ENCODE measurements around the gene EYS.

EYS gene

DNA sequence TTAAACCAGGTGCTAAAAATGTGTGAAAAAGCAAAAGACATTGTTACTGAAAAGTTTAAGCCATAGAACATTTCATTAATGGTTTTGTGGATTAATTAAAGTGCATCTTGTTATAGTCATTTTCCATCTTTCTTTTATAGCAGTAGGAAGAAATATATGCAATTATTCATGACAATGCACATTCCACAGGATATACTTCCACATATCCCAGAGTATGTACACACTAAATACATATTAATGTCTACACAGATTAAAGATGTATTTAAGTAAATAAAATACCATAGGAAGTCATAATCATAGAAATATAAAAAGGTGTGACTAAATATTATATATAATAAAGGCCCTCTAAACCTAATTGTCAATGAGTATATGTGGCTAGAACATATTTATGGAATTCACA is 1492.7 kb downstream of the EYS start:
- TF ChIP-seq, protein P1, sequence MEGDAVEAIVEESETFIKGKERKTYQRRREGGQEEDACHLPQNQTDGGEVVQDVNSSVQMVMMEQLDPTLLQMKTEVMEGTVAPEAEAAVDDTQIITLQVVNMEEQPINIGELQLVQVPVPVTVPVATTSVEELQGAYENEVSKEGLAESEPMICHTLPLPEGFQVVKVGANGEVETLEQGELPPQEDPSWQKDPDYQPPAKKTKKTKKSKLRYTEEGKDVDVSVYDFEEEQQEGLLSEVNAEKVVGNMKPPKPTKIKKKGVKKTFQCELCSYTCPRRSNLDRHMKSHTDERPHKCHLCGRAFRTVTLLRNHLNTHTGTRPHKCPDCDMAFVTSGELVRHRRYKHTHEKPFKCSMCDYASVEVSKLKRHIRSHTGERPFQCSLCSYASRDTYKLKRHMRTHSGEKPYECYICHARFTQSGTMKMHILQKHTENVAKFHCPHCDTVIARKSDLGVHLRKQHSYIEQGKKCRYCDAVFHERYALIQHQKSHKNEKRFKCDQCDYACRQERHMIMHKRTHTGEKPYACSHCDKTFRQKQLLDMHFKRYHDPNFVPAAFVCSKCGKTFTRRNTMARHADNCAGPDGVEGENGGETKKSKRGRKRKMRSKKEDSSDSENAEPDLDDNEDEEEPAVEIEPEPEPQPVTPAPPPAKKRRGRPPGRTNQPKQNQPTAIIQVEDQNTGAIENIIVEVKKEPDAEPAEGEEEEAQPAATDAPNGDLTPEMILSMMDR (conservative IDR thresholded peaks at IDR 0.05; ENCODE audit: control insufficient read depth, insufficient read depth, low read depth, low read length): no peak
- H3K4me3 ChIP-seq (ENCODE audit: control insufficient read depth, low read depth, low read length): no peak overlapping the region
- no peak for DNase-seq (ENCODE audit: low read depth)

DNA sequence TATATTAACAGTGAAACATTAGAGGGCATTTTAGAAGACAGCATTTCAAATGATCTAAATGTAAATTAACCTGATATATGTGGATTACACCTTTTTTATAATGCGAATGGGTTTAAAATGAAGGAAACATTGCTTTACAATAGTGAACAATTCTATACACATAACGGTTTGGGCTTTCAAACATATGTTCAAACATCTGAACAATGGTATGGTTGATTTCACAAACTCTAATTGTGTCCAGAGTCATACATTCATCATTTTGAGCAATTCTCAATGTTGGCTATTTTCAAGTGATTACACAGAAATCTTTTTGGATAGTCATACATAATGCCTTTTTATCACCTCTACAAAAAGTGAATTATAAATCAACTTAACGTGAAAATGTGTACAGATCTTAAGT is 1493.3 kb downstream of the EYS start:
- no peak for DNase-seq (ENCODE audit: low read depth)
- TF ChIP-seq, protein P1 (conservative IDR thresholded peaks at IDR 0.05; ENCODE audit: control insufficient read depth, insufficient read depth, low read depth, low read length): no peak
- no peak overlapping the region for H3K4me3 ChIP-seq (ENCODE audit: control insufficient read depth, low read depth, low read length)

DNA sequence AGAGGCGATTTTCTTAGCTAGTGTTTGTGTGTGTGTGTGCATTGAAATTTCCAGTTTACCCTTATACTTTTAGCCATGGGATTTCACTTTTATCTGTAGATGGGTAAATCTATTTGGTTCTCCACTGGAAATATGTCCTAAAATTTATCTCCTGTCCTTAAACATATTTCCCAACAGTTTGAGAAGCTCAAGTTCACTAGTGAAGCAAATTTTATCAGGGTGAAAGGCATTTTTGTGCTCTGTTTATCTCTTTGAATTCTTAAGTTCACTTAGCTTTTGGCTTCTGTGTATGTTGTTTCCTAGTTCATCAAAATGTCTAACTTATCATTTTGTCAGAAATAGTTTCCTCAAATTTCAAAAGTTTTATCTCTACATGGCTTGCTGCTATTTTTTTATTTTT is 1509.8 kb downstream of the EYS start:
- no peak overlapping the region for H3K4me3 ChIP-seq (ENCODE audit: control insufficient read depth, low read depth, low read length)
- no peak for DNase-seq (ENCODE audit: low read depth)
- TF ChIP-seq, protein P1 (conservative IDR thresholded peaks at IDR 0.05; ENCODE audit: control insufficient read depth, insufficient read depth, low read depth, low read length): no peak

DNA sequence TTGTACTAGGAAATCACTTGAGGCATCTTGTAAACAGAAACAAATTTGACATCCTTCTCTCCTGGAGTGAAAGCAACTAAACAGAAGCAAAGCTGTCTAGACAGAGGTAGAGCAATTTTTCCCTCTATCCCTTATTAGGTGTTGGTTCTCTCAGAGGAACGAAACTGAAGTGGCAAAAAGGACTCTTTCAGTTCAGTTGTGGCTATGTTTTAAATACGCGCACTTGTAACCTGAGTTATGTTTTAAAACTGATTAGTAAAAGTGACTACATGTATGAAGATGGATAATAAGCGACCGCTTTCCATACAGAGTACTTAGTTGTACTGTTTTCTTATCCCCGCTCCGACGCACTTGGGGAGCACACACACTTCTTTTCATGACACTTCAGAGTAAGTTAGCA is 1520.4 kb downstream of the EYS start:
- no peak overlapping the region for H3K4me3 ChIP-seq (ENCODE audit: control insufficient read depth, low read depth, low read length)
- DNase-seq (ENCODE audit: low read depth): no peak
- TF ChIP-seq, protein P1 (conservative IDR thresholded peaks at IDR 0.05; ENCODE audit: control insufficient read depth, insufficient read depth, low read depth, low read length): no peak

DNA sequence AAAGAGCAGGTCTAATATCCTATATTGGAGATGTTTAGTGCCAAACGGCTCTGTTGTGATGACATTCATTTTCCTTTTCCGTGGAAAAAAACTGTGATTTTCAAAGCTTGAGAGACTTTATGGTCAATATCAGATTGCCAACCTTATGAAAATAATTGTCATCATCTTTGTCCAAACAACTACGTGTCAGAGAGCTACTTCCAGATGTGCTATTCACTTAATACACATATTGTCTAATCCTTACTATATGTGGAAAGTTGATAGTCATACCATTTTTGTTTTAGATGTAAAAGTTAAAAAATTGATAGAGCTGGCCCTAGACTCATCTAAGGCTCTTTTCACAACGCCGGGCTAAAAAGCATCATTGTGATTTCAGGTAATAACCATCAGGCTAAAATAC is 1521.4 kb downstream of the EYS start:
- H3K4me3 ChIP-seq (ENCODE audit: control insufficient read depth, low read depth, low read length): no peak overlapping the region
- no peak for DNase-seq (ENCODE audit: low read depth)
- TF ChIP-seq, protein P1 (conservative IDR thresholded peaks at IDR 0.05; ENCODE audit: control insufficient read depth, insufficient read depth, low read depth, low read length): no peak

DNA sequence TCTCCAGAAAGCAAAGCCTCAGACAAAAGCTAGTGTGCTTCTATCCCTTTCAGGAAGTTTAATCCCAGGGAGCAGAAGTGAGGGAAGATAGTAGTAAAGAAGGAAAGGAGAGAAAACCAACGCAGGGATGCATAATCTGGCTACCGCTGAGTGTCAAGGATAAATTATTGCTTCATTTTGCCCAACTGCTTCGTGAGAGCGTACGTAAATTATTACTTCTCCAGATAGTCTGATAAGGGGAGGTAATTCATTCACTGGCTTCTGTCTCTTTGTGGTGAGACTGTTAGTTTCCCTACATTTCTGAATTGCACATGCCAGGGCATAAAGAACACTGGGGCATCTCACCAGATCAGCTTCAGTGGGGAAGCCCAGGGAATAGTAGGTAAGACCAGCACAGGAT is 1531.7 kb downstream of the EYS start:
- DNase-seq (ENCODE audit: low read depth): no peak
- H3K4me3 ChIP-seq (ENCODE audit: control insufficient read depth, low read depth, low read length): no peak overlapping the region
- TF ChIP-seq, protein P1 (conservative IDR thresholded peaks at IDR 0.05; ENCODE audit: control insufficient read depth, insufficient read depth, low read depth, low read length): no peak

DNA sequence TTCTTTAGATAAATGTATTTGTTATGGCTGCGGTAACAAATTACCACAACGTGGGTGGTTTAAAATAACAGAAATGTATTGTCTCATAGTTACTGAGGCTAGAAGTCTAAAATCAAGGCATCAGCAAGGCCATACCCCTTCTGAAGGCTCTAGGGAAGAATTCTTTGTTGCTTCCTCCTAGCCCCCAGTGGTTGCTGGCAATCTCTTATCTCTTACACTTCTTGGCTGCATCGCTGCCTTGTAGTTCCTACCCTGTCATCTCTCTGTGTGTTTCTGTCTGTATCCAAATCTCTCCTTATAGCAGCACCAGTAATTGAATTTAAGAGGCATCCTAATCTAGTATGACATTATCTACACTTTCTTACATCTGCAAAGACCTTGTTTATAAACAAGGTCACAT is 1536.7 kb downstream of the EYS start:
- TF ChIP-seq, protein P1 (conservative IDR thresholded peaks at IDR 0.05; ENCODE audit: control insufficient read depth, insufficient read depth, low read depth, low read length): no peak
- H3K4me3 ChIP-seq (ENCODE audit: control insufficient read depth, low read depth, low read length): no peak overlapping the region
- no peak for DNase-seq (ENCODE audit: low read depth)

Measured in fibroblast of mammary gland (primary cell).